ENCODE data around the gene ADCY2.

ADCY2 gene

DNA sequence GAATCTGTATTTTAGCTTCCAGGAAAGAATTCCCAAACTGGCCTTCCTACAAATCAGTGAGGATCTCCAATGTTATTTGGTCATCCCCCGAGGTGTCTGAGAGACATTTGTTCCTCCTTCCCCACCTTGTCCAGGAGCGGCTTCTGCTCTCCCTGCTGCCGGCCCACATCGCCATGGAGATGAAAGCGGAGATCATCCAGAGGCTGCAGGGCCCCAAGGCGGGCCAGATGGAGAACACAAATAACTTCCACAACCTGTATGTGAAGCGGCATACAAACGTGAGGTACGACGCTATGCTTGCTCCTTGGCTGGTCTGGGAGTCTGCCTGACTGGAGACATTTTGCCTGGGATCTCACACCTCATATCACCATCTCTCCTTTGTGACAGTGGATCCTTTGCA, 294.6 kb downstream of the ADCY2 start:
- no peaks in the 10 kb centered on the region for H3K4me1 ChIP-seq (ENCODE audit: control insufficient read depth, insufficient read depth, low read length)
- no peaks in the 10 kb centered on the region for H3K36me3 ChIP-seq (ENCODE audit: control insufficient read depth in 2 of 2, insufficient read depth in 1 of 2, low read length in 2 of 2)
- TF ChIP-seq, protein P1, sequence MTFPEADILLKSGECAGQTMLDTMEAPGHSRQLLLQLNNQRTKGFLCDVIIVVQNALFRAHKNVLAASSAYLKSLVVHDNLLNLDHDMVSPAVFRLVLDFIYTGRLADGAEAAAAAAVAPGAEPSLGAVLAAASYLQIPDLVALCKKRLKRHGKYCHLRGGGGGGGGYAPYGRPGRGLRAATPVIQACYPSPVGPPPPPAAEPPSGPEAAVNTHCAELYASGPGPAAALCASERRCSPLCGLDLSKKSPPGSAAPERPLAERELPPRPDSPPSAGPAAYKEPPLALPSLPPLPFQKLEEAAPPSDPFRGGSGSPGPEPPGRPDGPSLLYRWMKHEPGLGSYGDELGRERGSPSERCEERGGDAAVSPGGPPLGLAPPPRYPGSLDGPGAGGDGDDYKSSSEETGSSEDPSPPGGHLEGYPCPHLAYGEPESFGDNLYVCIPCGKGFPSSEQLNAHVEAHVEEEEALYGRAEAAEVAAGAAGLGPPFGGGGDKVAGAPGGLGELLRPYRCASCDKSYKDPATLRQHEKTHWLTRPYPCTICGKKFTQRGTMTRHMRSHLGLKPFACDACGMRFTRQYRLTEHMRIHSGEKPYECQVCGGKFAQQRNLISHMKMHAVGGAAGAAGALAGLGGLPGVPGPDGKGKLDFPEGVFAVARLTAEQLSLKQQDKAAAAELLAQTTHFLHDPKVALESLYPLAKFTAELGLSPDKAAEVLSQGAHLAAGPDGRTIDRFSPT (tag by site-specific recombination; IDR thresholded peaks at IDR 0.05), result no peak
- H3K9me3 ChIP-seq (ENCODE audit: control insufficient read depth, insufficient read depth, low read depth, low read length), result no peaks in the 10 kb centered on the region
- no peak overlapping the region for H3K27ac ChIP-seq (ENCODE audit: extremely low read depth, low read depth, low read length)
- CTCF ChIA-PET, result no interaction called here
- H3K4me3 ChIP-seq (ENCODE audit: low read depth, low read length), result no peak overlapping the region
- POLR2A ChIA-PET, result interaction anchor here (0.6 kb wide), 1 partner anchor 32 kb away, joined by 3 read pairs; no protein-coding TSS in a partner anchor

DNA sequence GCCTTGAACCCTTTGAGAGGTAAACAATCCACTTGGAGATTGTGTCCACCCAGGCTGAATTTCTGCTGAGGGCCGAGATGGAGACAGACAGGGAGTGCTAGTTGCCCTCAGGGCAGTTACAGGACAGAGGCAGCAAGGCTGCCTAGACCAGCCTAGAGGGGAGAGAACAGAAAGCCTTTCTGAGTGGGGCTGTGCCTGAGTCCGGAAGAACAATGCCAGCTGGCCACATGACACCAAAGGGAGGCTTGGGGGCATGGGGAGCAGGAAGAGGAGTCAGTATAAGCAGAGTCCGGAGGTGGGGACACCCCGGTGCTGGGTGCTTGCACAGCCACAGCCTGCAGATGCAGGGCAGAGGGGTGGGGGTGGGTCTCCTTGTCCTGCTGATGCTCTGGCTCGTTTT, 309.3 kb downstream of the ADCY2 start:
- Histone ChIP-seq H3K4me1 (ENCODE audit: control insufficient read depth, insufficient read depth, low read length) (no peaks in the 10 kb centered on the region), H3K36me3 (ENCODE audit: control insufficient read depth in 2 of 2, insufficient read depth in 1 of 2, low read length in 2 of 2) (no peaks in the 10 kb centered on the region), H3K27ac (ENCODE audit: extremely low read depth, low read depth, low read length) (no peak overlapping the region), H3K4me3 (ENCODE audit: low read depth, low read length) (no peak overlapping the region), H3K9me3 (ENCODE audit: control insufficient read depth, insufficient read depth, low read depth, low read length) (no peaks in the 10 kb centered on the region)
- CTCF ChIA-PET, result no interaction called here
- TF ChIP-seq, protein P2, sequence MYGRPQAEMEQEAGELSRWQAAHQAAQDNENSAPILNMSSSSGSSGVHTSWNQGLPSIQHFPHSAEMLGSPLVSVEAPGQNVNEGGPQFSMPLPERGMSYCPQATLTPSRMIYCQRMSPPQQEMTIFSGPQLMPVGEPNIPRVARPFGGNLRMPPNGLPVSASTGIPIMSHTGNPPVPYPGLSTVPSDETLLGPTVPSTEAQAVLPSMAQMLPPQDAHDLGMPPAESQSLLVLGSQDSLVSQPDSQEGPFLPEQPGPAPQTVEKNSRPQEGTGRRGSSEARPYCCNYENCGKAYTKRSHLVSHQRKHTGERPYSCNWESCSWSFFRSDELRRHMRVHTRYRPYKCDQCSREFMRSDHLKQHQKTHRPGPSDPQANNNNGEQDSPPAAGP (tag by site-specific recombination; IDR thresholded peaks at IDR 0.05), result no peak
- TF ChIP-seq, protein P3, sequence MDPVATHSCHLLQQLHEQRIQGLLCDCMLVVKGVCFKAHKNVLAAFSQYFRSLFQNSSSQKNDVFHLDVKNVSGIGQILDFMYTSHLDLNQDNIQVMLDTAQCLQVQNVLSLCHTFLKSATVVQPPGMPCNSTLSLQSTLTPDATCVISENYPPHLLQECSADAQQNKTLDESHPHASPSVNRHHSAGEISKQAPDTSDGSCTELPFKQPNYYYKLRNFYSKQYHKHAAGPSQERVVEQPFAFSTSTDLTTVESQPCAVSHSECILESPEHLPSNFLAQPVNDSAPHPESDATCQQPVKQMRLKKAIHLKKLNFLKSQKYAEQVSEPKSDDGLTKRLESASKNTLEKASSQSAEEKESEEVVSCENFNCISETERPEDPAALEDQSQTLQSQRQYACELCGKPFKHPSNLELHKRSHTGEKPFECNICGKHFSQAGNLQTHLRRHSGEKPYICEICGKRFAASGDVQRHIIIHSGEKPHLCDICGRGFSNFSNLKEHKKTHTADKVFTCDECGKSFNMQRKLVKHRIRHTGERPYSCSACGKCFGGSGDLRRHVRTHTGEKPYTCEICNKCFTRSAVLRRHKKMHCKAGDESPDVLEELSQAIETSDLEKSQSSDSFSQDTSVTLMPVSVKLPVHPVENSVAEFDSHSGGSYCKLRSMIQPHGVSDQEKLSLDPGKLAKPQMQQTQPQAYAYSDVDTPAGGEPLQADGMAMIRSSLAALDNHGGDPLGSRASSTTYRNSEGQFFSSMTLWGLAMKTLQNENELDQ (tag by site-specific recombination; IDR thresholded peaks at IDR 0.05; ENCODE audit: low read depth), result no peak
- TF ChIP-seq, protein P4, sequence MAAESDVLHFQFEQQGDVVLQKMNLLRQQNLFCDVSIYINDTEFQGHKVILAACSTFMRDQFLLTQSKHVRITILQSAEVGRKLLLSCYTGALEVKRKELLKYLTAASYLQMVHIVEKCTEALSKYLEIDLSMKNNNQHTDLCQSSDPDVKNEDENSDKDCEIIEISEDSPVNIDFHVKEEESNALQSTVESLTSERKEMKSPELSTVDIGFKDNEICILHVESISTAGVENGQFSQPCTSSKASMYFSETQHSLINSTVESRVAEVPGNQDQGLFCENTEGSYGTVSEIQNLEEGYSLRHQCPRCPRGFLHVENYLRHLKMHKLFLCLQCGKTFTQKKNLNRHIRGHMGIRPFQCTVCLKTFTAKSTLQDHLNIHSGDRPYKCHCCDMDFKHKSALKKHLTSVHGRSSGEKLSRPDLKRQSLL (tag by site-specific recombination; IDR thresholded peaks at IDR 0.05), result no peak
- TF ChIP-seq KLF7 (tag by site-specific recombination; IDR thresholded peaks at IDR 0.05; ENCODE audit: borderline replicate concordance), result no peak
- no peak for TF ChIP-seq ZNF544 (tag by site-specific recombination; IDR thresholded peaks at IDR 0.05)
- TF ChIP-seq ZNF221 (tag by site-specific recombination; IDR thresholded peaks at IDR 0.05; ENCODE audit: borderline replicate concordance), result no peak
- no peak for TF ChIP-seq ZNF501 (tag by site-specific recombination; IDR thresholded peaks at IDR 0.05)
- TF ChIP-seq, protein P5, sequence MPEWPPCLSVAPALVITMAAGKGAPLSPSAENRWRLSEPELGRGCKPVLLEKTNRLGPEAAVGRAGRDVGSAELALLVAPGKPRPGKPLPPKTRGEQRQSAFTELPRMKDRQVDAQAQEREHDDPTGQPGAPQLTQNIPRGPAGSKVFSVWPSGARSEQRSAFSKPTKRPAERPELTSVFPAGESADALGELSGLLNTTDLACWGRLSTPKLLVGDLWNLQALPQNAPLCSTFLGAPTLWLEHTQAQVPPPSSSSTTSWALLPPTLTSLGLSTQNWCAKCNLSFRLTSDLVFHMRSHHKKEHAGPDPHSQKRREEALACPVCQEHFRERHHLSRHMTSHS (tag by site-specific recombination; IDR thresholded peaks at IDR 0.05), result no peak
- TF ChIP-seq SCRT2 (tag by site-specific recombination; IDR thresholded peaks at IDR 0.05), result no peak
- no peak for TF ChIP-seq ZNF514 (tag by site-specific recombination; IDR thresholded peaks at IDR 0.05)
- TF ChIP-seq GLI4 (tag by site-specific recombination; IDR thresholded peaks at IDR 0.05), result no peak
- TF ChIP-seq, protein P6, sequence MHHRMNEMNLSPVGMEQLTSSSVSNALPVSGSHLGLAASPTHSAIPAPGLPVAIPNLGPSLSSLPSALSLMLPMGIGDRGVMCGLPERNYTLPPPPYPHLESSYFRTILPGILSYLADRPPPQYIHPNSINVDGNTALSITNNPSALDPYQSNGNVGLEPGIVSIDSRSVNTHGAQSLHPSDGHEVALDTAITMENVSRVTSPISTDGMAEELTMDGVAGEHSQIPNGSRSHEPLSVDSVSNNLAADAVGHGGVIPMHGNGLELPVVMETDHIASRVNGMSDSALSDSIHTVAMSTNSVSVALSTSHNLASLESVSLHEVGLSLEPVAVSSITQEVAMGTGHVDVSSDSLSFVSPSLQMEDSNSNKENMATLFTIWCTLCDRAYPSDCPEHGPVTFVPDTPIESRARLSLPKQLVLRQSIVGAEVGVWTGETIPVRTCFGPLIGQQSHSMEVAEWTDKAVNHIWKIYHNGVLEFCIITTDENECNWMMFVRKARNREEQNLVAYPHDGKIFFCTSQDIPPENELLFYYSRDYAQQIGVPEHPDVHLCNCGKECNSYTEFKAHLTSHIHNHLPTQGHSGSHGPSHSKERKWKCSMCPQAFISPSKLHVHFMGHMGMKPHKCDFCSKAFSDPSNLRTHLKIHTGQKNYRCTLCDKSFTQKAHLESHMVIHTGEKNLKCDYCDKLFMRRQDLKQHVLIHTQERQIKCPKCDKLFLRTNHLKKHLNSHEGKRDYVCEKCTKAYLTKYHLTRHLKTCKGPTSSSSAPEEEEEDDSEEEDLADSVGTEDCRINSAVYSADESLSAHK (tag by site-specific recombination; IDR thresholded peaks at IDR 0.05), result no peak
- TF ChIP-seq, protein P7, sequence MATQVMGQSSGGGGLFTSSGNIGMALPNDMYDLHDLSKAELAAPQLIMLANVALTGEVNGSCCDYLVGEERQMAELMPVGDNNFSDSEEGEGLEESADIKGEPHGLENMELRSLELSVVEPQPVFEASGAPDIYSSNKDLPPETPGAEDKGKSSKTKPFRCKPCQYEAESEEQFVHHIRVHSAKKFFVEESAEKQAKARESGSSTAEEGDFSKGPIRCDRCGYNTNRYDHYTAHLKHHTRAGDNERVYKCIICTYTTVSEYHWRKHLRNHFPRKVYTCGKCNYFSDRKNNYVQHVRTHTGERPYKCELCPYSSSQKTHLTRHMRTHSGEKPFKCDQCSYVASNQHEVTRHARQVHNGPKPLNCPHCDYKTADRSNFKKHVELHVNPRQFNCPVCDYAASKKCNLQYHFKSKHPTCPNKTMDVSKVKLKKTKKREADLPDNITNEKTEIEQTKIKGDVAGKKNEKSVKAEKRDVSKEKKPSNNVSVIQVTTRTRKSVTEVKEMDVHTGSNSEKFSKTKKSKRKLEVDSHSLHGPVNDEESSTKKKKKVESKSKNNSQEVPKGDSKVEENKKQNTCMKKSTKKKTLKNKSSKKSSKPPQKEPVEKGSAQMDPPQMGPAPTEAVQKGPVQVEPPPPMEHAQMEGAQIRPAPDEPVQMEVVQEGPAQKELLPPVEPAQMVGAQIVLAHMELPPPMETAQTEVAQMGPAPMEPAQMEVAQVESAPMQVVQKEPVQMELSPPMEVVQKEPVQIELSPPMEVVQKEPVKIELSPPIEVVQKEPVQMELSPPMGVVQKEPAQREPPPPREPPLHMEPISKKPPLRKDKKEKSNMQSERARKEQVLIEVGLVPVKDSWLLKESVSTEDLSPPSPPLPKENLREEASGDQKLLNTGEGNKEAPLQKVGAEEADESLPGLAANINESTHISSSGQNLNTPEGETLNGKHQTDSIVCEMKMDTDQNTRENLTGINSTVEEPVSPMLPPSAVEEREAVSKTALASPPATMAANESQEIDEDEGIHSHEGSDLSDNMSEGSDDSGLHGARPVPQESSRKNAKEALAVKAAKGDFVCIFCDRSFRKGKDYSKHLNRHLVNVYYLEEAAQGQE (tag by site-specific recombination; IDR thresholded peaks at IDR 0.05), result no peak
- no peak for TF ChIP-seq ZNF571 (tag by site-specific recombination; IDR thresholded peaks at IDR 0.05)
- TF ChIP-seq, protein P8, sequence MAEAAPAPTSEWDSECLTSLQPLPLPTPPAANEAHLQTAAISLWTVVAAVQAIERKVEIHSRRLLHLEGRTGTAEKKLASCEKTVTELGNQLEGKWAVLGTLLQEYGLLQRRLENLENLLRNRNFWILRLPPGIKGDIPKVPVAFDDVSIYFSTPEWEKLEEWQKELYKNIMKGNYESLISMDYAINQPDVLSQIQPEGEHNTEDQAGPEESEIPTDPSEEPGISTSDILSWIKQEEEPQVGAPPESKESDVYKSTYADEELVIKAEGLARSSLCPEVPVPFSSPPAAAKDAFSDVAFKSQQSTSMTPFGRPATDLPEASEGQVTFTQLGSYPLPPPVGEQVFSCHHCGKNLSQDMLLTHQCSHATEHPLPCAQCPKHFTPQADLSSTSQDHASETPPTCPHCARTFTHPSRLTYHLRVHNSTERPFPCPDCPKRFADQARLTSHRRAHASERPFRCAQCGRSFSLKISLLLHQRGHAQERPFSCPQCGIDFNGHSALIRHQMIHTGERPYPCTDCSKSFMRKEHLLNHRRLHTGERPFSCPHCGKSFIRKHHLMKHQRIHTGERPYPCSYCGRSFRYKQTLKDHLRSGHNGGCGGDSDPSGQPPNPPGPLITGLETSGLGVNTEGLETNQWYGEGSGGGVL (tag by site-specific recombination; IDR thresholded peaks at IDR 0.05), result no peak
- no peak for TF ChIP-seq ZNF138 (tag by site-specific recombination; IDR thresholded peaks at IDR 0.05; ENCODE audit: borderline replicate concordance)
- no peak for TF ChIP-seq ZNF175 (tag by site-specific recombination; IDR thresholded peaks at IDR 0.05)
- POLR2A ChIA-PET, result no interaction called here

Measured in HEK293 (cell line).